MCF 10A (cell line): Measurements from ENCODE around the gene LARP6. TPM values are rescaled to one million over a fixed set of nuclear protein-coding genes. Genes with fewer than 3 reads are reported as not detected.
A peak's percentile ranks its signal among the peaks of the same experiment; 100 is the strongest.

Source experiments
- BruUV-seq: library from RNA; stranded (reverse); fragments of 400-500 nt; replicated peaks from 2 replicates; lab custom pipeline; 2021; lab: Mats Ljungman, UMichigan
- CTCF ChIA-PET: fragments of 300-600 bp; sonication (Branson Sonifier 250); formaldehyde crosslinking; extraction: SDS; loops from one replicate; lab custom pipeline; 2021; ENCODE audit warnings: antibody characterized with exemption, inconsistent platforms; lab: Yijun Ruan, JAX
- POLR2A ChIA-PET: fragments of 300-600, 350-650 bp; sonication (Branson Sonifier 250); formaldehyde crosslinking; extraction: SDS; loops from one replicate; lab custom pipeline; 2020; ENCODE audit warnings: antibody characterized with exemption, inconsistent platforms; lab: Yijun Ruan, JAX
- DNase-seq: peaks from one replicate; pipeline ENCODE4 v3.0.0-alpha.2; 2018; ENCODE audit not compliant: unreplicated experiment
- H3K27ac Mint-ChIP-seq: one replicate; pipeline ENCODE4 v1.8.0; 2022; ENCODE audit warnings: mild to moderate bottlenecking, low read depth, mixed read lengths; ENCODE audit not compliant: unreplicated experiment
- H3K27me3 Mint-ChIP-seq: one replicate; pipeline ENCODE4 v1.8.0; 2022; ENCODE audit warnings: mixed read lengths; ENCODE audit not compliant: insufficient read depth, unreplicated experiment
- H3K36me3 Mint-ChIP-seq: one replicate; pipeline ENCODE4 v1.8.0; 2022; ENCODE audit warnings: mild to moderate bottlenecking, moderate library complexity, mixed read lengths; ENCODE audit not compliant: insufficient read depth, unreplicated experiment
- H3K4me1 Mint-ChIP-seq: one replicate; pipeline ENCODE4 v1.8.0; 2022; ENCODE audit warnings: mixed read lengths; ENCODE audit not compliant: insufficient read depth, unreplicated experiment
- H3K4me3 Mint-ChIP-seq: one replicate; pipeline ENCODE4 v1.8.0; 2022; ENCODE audit warnings: mild to moderate bottlenecking, moderate library complexity, mixed read lengths; ENCODE audit not compliant: unreplicated experiment
- H3K9me3 Mint-ChIP-seq: one replicate; pipeline ENCODE4 v1.8.0; 2022; ENCODE audit warnings: mixed read lengths; ENCODE audit not compliant: unreplicated experiment
- intact Hi-C: fragments of 100-400 bp; cut with micrococcal nuclease; formaldehyde crosslinking; loops from 2 replicates; pipeline ENCODE4 v1.14.1; 2022
- total RNA-seq: library from RNA; stranded (reverse); gene quantifications from 2 replicates; pipeline ENCODE4 v1.2.3, GENCODE V29; 2022
- TF ChIP-seq, protein P1 (sequence below): fragments of 200-600 bp; IDR thresholded peaks from one replicate; pipeline ENCODE4 v1.8.0; 2022; ENCODE audit warnings: antibody characterized with exemption, mild to moderate bottlenecking; ENCODE audit not compliant: unreplicated experiment

Gene LARP6
- total RNA-seq, 1 experiment from 2014 or later: 67.3 TPM

- ChIA-PET POLR2A (interaction anchor here (0.7 to 2.2 kb wide), 6 partner anchors 13 to 63 kb away, joined by 3 to 10 read pairs (median 3); partner anchors contain the start of gene UACA), CTCF (interaction anchor here (0.6 to 3.6 kb wide), 13 partner anchors 8 to 172 kb away, joined by 3 to 109 read pairs (median 6); partner anchors contain the start of gene LARP6)
- Mint-ChIP-seq H3K27me3 (no peaks in the 10 kb centered on the region), H3K4me1 (peaks cover 16% of the 10 kb centered on the region), H3K36me3 (no peaks in the 10 kb centered on the region), H3K4me3 (no peak overlapping the region), H3K9me3 (no peaks in the 10 kb centered on the region), H3K27ac (peak overlapping the region; percentile 89)
- TF ChIP-seq, protein P1, sequence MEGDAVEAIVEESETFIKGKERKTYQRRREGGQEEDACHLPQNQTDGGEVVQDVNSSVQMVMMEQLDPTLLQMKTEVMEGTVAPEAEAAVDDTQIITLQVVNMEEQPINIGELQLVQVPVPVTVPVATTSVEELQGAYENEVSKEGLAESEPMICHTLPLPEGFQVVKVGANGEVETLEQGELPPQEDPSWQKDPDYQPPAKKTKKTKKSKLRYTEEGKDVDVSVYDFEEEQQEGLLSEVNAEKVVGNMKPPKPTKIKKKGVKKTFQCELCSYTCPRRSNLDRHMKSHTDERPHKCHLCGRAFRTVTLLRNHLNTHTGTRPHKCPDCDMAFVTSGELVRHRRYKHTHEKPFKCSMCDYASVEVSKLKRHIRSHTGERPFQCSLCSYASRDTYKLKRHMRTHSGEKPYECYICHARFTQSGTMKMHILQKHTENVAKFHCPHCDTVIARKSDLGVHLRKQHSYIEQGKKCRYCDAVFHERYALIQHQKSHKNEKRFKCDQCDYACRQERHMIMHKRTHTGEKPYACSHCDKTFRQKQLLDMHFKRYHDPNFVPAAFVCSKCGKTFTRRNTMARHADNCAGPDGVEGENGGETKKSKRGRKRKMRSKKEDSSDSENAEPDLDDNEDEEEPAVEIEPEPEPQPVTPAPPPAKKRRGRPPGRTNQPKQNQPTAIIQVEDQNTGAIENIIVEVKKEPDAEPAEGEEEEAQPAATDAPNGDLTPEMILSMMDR: no peak
- BruUV-seq: no TSS peak
- intact Hi-C loops: no loop called here
- DNase-seq: peak; percentile 85
Measured at GRCh38 chr15:70826634-70827033, 27.3 kb downstream of the LARP6 start.

DNA sequence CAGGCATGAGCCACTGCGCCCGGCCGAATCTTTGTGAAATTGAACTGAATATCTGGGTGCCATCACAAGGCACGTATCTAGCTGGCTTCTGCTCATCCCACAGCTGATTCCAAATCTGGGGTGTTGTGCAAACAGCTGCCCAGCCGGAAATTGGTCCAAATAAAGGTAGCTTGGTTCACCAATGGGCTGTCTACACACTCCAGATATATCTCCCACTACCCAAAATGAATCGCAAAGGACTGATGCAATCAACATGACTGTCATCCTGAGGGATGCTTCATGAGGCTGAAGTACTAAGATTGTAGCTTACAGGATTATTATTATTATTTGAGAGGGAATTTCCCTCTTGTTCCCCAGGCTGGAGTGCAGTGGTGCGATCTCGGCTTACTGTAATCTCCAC lies 28.1 kb downstream of the LARP6 start:
- no TSS peak for BruUV-seq
- no peaks in the 10 kb centered on the region for H3K27me3 Mint-ChIP-seq
- ChIA-PET CTCF (interaction anchor here (0.6 to 3.6 kb wide), 30 partner anchors 9 to 998 kb away, joined by 3 to 109 read pairs (median 6); partner anchors contain the start of gene LARP6), POLR2A (interaction anchor here (0.9 to 2.2 kb wide), 6 partner anchors 13 to 62 kb away, joined by 3 to 10 read pairs (median 4); partner anchors contain the start of gene UACA)
- TF ChIP-seq, protein P1: no peak
- H3K27ac Mint-ChIP-seq: no peak overlapping the region
- no peak overlapping the region for H3K4me3 Mint-ChIP-seq
- H3K36me3 Mint-ChIP-seq: no peaks in the 10 kb centered on the region
- peaks cover 16% of the 10 kb centered on the region for H3K4me1 Mint-ChIP-seq
- no peak for DNase-seq
- no peaks in the 10 kb centered on the region for H3K9me3 Mint-ChIP-seq
- intact Hi-C loops: loop anchor here (1.0 kb wide), 1 partner anchor 49 kb away; no protein-coding TSS in a partner anchor

GRCh38 chr15:70823196-70823595 lies 30.8 kb downstream of the LARP6 start:
- Mint-ChIP-seq H3K36me3 (no peaks in the 10 kb centered on the region), H3K4me3 (no peak overlapping the region), H3K9me3 (no peaks in the 10 kb centered on the region), H3K4me1 (peaks cover 10% of the 10 kb centered on the region), H3K27ac (no peak overlapping the region), H3K27me3 (no peaks in the 10 kb centered on the region)
- intact Hi-C loops: no loop called here
- POLR2A ChIA-PET: no interaction called here
- CTCF ChIA-PET: interaction anchor here (1.0 to 3.2 kb wide), 3 partner anchors 8 to 169 kb away, joined by 4 to 10 read pairs (median 8); no protein-coding TSS in a partner anchor
- TF ChIP-seq, protein P1: no peak
- BruUV-seq: no TSS peak
- no peak for DNase-seq

GRCh38 chr15:70820214-70820613 lies 33.7 kb downstream of the LARP6 start:
- Mint-ChIP-seq H3K36me3 (no peaks in the 10 kb centered on the region), H3K27ac (no peak overlapping the region), H3K27me3 (no peaks in the 10 kb centered on the region), H3K9me3 (no peaks in the 10 kb centered on the region), H3K4me3 (no peak overlapping the region), H3K4me1 (no peaks in the 10 kb centered on the region)
- CTCF ChIA-PET: interaction anchor here (0.9 kb wide), 1 partner anchor 55 kb away, joined by 3 read pairs; no protein-coding TSS in a partner anchor
- TF ChIP-seq, protein P1: no peak
- intact Hi-C loops: no loop called here
- BruUV-seq: no TSS peak
- POLR2A ChIA-PET: no interaction called here
- no peak for DNase-seq
